Heart left ventricle (tissue), 16 donors: ENCODE data around the gene DENND5A. TPM values are rescaled to one million over a fixed set of nuclear protein-coding genes. Genes with fewer than 3 reads are reported as not detected.

Experiments used
- ATAC-seq, 4 donors: fragments of 200-7000 bp; cut with Tn5 transposase; one replicate each; pipeline ENCODE4 v1.9.1; 2020 to 2022; ENCODE audit warnings: moderate library complexity in 4 of 4, mild to moderate bottlenecking in 3 of 4, moderate number of reproducible peaks in 1 of 4
- DNase-seq, 5 donors: peaks; one replicate each; pipeline ENCODE4 v3.0.0-alpha.2; 2020
- H3K27ac ChIP-seq, 12 donors: fragments of 200-600 bp; sonication (generic) in 4 of 12; one replicate each; pipeline versions ENCODE4 v1.5.0 to v1.8.0; 2016 to 2022; ENCODE audit warnings: mild to moderate bottlenecking in 2 of 12
- H3K27me3 ChIP-seq, 9 donors: fragments of 200-600 bp; sonication (generic) in 2 of 9; one replicate each; pipeline versions ENCODE4 v1.5.1 to v1.8.0; 2016 to 2022; ENCODE audit warnings: mild to moderate bottlenecking in 3 of 9
- H3K36me3 ChIP-seq, 9 donors: fragments of 200-600 bp; sonication (generic) in 2 of 9; one replicate each; pipeline versions ENCODE4 v1.5.0 to v1.8.0; 2018 to 2022; ENCODE audit warnings: mild to moderate bottlenecking in 2 of 9
- H3K4me1 ChIP-seq, 12 donors: fragments of 200-600 bp; sonication (generic) in 4 of 12; one replicate each; pipeline versions ENCODE4 v1.5.0 to v1.8.0; 2016 to 2022; ENCODE audit warnings: mild to moderate bottlenecking in 3 of 12
- H3K4me3 ChIP-seq, 12 donors: fragments of 200-600 bp; sonication (generic) in 4 of 12; one replicate each; pipeline versions ENCODE4 v1.5.0 to v1.8.0; 2017 to 2022; ENCODE audit warnings: mild to moderate bottlenecking in 9 of 12, moderate library complexity in 4 of 12
- H3K9me3 ChIP-seq, 12 donors: fragments of 200-600 bp; sonication (generic) in 4 of 12; one replicate each; pipeline versions ENCODE4 v1.5.0 to v1.8.0; 2016 to 2022; ENCODE audit warnings: mild to moderate bottlenecking in 1 of 12
- POLR2A ChIP-seq, 2 donors: fragments of 450-650 bp; IDR thresholded peaks; one replicate each; pipeline ENCODE4 v1.6.1; 2017; ENCODE audit warnings: antibody characterized with exemption in 2 of 2, mild to moderate bottlenecking in 2 of 2, moderate library complexity in 2 of 2
- WGBS, 4 donors: extraction: QIAGEN DNeasy Blood & Tissue Kit in 2 of 4; methylation state at CpG; one replicate each; pipeline versions ENCODE4 v1.1.5 to v1.1.7; 2013 to 2018; 5-methylcytosine and 5-hydroxymethylcytosine counted together
- intact Hi-C, 10 donors: fragments of 100-400 bp; cut with DNase I; formaldehyde crosslinking; loops; one replicate each; pipeline versions ENCODE4 v1.11.1 to v1.14.2; 2022
- polyA plus RNA-seq, 2 donors: library from polyadenylated mRNA; stranded (reverse); fragments of 200-250 nt; gene quantifications; one replicate each; pipeline ENCODE4 v1.2.3, GENCODE V29; 2013
- total RNA-seq, 9 donors: library from RNA; depleted of rRNA in 2 of 9; stranded (reverse); fragments of >200 nt in 2 of 9; fragmentation: NEBNext Ultra II Directional in 3 of 9; extraction: Animal tissue kit (Norgen Biotek cat#: 25700) in 3 of 9; gene quantifications; one replicate each; pipeline versions ENCODE4 v1.1.0 to v1.2.4, GENCODE V29; 2016 to 2023
- TF ChIP-seq, protein P1 (sequence below), 12 donors: fragments of 200-600 bp; sonication (generic) in 4 of 12; IDR thresholded peaks; one replicate each; pipeline versions ENCODE4 v1.5.0 to v1.8.0; 2018 to 2022; ENCODE audit warnings: antibody characterized with exemption in 12 of 12, mild to moderate bottlenecking in 5 of 12
- donor health status: ischemic (EF 13 %, LVEDD 7.1; RV severe dilation, severe dysfunction).
- donor health status: healthy with polysubstance abuse.
- donor health status: DM: no; HTN: yes; CAD: no.
- donor health status: DM: no; HTN: no; CAD: no.
- donor health status: ischemic (EF 25% LVEDD 6.9; RV normal size, moderate dysfunction).
- donor health status: ischemic (EF 25% LVEDD 5.7; RV mildly dilated, moderate dysfunction).
- donor health status: healthy.
- donor health status: DM: yes; HTN: yes; CAD: no.
- donor health status: ischemic (EF 35%, LVEDD 5.7; RV mildly dilated, moderate dysfunction).
- donor health status: nonischemic (EF 11% LVEDD 7.7; RV severe dilation, severe dysfunction).
- donor health status: DM: yes; HTN: yes; CAD: no.
- donor health status: PGD.
- donor health status: ischemic (EF 29% LVEDD 5.4; RV normal size, mild dysfunction).
- donor health status: nonischemic (EF 23%, LVEDD 6.1; RV moderate dilation, normal function).

The DENND5A gene
- total and polyA plus RNA-seq, 11 donors = 44.5 to 175 (median 113) TPM

DNA sequence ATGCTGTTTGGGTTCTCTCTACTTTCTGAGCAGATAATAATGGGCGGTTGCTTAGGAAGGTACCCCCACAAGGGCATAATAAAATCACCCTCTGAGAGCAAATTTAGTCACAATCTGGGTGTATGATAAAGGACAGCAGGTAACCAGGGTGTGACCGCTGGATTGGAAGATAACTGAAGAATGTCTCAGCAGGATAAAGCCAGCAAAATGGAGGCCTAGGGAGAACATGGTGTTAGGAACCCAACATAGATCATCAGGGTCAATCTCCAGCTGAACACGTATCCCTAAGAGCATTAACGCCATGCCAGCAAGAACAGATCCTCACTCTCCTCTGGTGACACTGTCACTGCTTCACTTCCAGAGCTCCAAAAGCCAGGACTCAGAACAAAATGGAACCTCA is 109.2 kb downstream of the DENND5A start:
- intact Hi-C loops = loop anchor here in 2 of 10 donors (10.0 kb wide), 2 partner anchors 339 to 349 kb away; no protein-coding TSS in a partner anchor
- Histone ChIP-seq H3K9me3 (no peaks in the 10 kb centered on the region), H3K4me3 (no peak overlapping the region), H3K36me3 (peaks cover 0 to 94% (median 85%) of the 10 kb centered on the region in 9 donors), H3K27me3 (no peaks in the 10 kb centered on the region), H3K4me1 (peaks cover 0 to 32% (median 3%) of the 10 kb centered on the region in 12 donors), H3K27ac (no peak overlapping the region)
- DNase-seq (no peak), ATAC-seq (no peak)
- WGBS, 4 donors = 89 to 97% (median 91%) methylated on average over 4 of the region's 4 CpGs
- TF ChIP-seq, protein P1, sequence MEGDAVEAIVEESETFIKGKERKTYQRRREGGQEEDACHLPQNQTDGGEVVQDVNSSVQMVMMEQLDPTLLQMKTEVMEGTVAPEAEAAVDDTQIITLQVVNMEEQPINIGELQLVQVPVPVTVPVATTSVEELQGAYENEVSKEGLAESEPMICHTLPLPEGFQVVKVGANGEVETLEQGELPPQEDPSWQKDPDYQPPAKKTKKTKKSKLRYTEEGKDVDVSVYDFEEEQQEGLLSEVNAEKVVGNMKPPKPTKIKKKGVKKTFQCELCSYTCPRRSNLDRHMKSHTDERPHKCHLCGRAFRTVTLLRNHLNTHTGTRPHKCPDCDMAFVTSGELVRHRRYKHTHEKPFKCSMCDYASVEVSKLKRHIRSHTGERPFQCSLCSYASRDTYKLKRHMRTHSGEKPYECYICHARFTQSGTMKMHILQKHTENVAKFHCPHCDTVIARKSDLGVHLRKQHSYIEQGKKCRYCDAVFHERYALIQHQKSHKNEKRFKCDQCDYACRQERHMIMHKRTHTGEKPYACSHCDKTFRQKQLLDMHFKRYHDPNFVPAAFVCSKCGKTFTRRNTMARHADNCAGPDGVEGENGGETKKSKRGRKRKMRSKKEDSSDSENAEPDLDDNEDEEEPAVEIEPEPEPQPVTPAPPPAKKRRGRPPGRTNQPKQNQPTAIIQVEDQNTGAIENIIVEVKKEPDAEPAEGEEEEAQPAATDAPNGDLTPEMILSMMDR (IDR thresholded peaks at IDR 0.05) = no peak
- no peak for TF ChIP-seq POLR2A (IDR thresholded peaks at IDR 0.05)

DNA sequence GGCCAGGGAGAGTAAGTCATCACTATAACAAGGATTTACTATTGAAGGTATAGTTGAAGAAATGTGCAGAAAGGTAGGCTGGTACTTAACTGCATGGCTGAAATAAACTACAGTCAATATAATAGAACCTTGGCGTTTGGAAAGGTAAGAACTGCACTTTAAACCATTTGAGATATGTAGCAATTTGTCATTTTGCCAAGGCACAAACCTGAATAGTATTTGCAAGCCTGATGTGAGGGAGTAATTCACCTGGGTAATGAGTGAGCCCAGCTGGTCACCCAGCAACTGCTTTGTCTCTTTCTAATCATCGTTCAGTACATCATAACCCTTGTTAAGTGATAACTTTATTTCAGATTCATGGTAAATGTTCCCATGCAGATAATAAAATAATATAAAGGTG is 111.5 kb downstream of the DENND5A start:
- no peak for TF ChIP-seq POLR2A (IDR thresholded peaks at IDR 0.05)
- TF ChIP-seq, protein P1 (IDR thresholded peaks at IDR 0.05) = no peak
- DNase-seq (no peak), ATAC-seq (no peak)
- Histone ChIP-seq H3K4me3 (no peak overlapping the region), H3K4me1 (peaks cover 0 to 18% (median 4%) of the 10 kb centered on the region in 12 donors), H3K27me3 (no peaks in the 10 kb centered on the region), H3K36me3 (peaks cover 0 to 94% (median 85%) of the 10 kb centered on the region in 9 donors), H3K9me3 (no peaks in the 10 kb centered on the region), H3K27ac (no peak overlapping the region)
- 71 to 85% (median 79%) methylated on average over 2 of the region's 2 CpGs for WGBS, 4 donors
- intact Hi-C loops = loop anchor here in 2 of 10 donors (10.0 kb wide), 2 partner anchors 341 to 351 kb away; no protein-coding TSS in a partner anchor

DNA sequence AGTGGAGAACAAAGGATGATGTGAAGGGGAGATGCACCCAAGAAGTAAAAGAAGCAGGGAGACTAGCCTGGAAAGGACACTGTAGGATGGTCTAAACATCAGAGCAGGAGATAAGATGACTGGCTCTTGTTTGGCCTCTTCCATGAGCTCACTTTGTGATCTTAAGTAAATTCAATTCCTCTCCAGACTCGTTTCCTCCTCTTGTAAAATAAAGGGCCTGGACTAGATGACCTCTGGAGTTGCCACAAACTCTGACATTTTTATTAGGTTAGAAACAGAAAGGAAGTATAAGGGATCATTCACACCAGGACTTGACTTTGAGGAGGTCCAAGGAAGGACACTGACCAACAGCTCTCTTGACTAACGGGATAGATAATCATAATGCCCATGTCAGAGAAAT is 113.5 kb downstream of the DENND5A start:
- Histone ChIP-seq H3K27ac (no peak overlapping the region), H3K4me3 (no peak overlapping the region), H3K36me3 (peaks cover 0 to 96% (median 86%) of the 10 kb centered on the region in 9 donors), H3K27me3 (no peaks in the 10 kb centered on the region), H3K4me1 (peaks cover 0 to 17% (median 4%) of the 10 kb centered on the region in 12 donors), H3K9me3 (no peaks in the 10 kb centered on the region)
- WGBS, 4 donors = 65 to 76% (median 75%) methylated on average over 2 of the region's 2 CpGs
- TF ChIP-seq, protein P1 (IDR thresholded peaks at IDR 0.05) = no peak
- no peak for TF ChIP-seq POLR2A (IDR thresholded peaks at IDR 0.05)
- no peak for ATAC-seq
- DNase-seq = no peak
- intact Hi-C loops = loop anchor here in 2 of 10 donors (10.0 kb wide), 2 partner anchors 343 to 353 kb away; no protein-coding TSS in a partner anchor

DNA sequence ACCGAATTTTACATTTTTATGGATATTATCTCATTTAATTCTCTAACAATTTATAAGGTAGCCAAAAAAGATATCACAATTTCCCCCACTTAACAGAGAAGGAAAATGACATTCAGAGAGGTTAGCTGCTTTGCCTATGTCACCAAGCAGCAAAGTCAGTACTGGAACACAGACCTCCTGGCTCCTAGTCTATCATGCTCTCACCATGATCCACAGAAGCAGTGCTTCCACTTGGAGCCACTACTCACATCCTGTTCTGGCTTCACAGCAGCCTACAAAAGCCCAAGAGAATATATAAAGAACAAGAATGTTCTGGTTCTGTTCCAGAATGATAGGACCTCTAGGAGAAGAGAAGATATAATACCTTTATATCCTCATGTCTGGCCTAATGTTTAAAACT is 114.2 kb downstream of the DENND5A start:
- DNase-seq (no peak), ATAC-seq (peak in 1 of 4 donors; percentile 59)
- Histone ChIP-seq H3K9me3 (no peaks in the 10 kb centered on the region), H3K36me3 (peaks cover 0 to 99% (median 90%) of the 10 kb centered on the region in 9 donors), H3K27me3 (no peaks in the 10 kb centered on the region), H3K4me3 (no peak overlapping the region), H3K4me1 (peaks cover 0 to 17% (median 4%) of the 10 kb centered on the region in 12 donors), H3K27ac (peak overlapping the region in 1 of 12 donors; percentile 6)
- WGBS, 4 donors = 84 to 96% (median 91%) methylated on average over 1 of the region's 1 CpG
- intact Hi-C loops = loop anchor here in 2 of 10 donors (10.0 kb wide), 2 partner anchors 344 to 354 kb away; no protein-coding TSS in a partner anchor
- TF ChIP-seq, protein P1 (IDR thresholded peaks at IDR 0.05) = no peak
- no peak for TF ChIP-seq POLR2A (IDR thresholded peaks at IDR 0.05)
